ENCODE measurements around the gene GUCY1B1. TPM values are rescaled to one million over a fixed set of nuclear protein-coding genes. Genes with fewer than 3 reads are reported as not detected.
"Not testable (repeated sequence)": the region's sequence is repeated elsewhere in the genome, so short reads cannot be mapped to it uniquely, and the experiment has no call there.

Gene GUCY1B1
- total and polyA plus RNA-seq, 2 donors (not counting 1 experiment from before 2014, with no cell fraction given) = 37.8 to 38.1 TPM

- no peak overlapping the region for H3K4me3 ChIP-seq (replicated peaks in 1 of 4; ENCODE audit: control extremely low read depth in 1 of 4, insufficient read depth in 1 of 4, low read depth in 3 of 4, low read length in 4 of 4)
- H3K27me3 ChIP-seq (ENCODE audit: control insufficient read depth, insufficient read depth, low read length) = no peaks in the 10 kb centered on the region
- no peaks in the 10 kb centered on the region for H3K36me3 ChIP-seq (ENCODE audit: control insufficient read depth, insufficient read depth, low read length)
- TF ChIP-seq EZH2 (IDR thresholded peaks at IDR 0.05; ENCODE audit: low read length, missing control alignments) (no peak), CTCF (conservative IDR thresholded peaks at IDR 0.05 in 1 of 2, IDR thresholded peaks at IDR 0.05 in 1 of 2; ENCODE audit: low read depth in 1 of 2, low read length in 2 of 2) (peak; percentile 21 to 61)
- peak; percentile 24 to 86 for DNase-seq (ENCODE audit: low read depth in 2 of 2)
- H3K9me3 ChIP-seq (ENCODE audit: control insufficient read depth, insufficient read depth, low read depth, low read length) = no peaks in the 10 kb centered on the region
- H4K20me1 ChIP-seq (ENCODE audit: control insufficient read depth, extremely low read depth, insufficient read depth, low read length) = no peaks in the 10 kb centered on the region
- no peaks in the 10 kb centered on the region for H3K79me2 ChIP-seq (ENCODE audit: control insufficient read depth, insufficient read depth, low read length)
- H3K4me1 ChIP-seq (ENCODE audit: control insufficient read depth, extremely low read depth, insufficient read depth, low read length) = no peaks in the 10 kb centered on the region
- H3K27ac ChIP-seq (ENCODE audit: insufficient read depth, low read length) = no peak overlapping the region
- H3K9ac ChIP-seq (ENCODE audit: insufficient read depth, low read length) = no peak overlapping the region
- H2AFZ ChIP-seq (ENCODE audit: low read length) = no peak overlapping the region
- H3K4me2 ChIP-seq (ENCODE audit: extremely low read depth, insufficient read depth, low read length) = no peak overlapping the region
Measured at GRCh38 chr4:155795991-155796390, 37.2 kb downstream of the GUCY1B1 start.

- not testable (repeated sequence) for H3K4me3 ChIP-seq (replicated peaks in 1 of 4; ENCODE audit: control extremely low read depth in 1 of 4, insufficient read depth in 1 of 4, low read depth in 3 of 4, low read length in 4 of 4); DNase-seq (ENCODE audit: low read depth in 2 of 2); H3K9me3 ChIP-seq (ENCODE audit: control insufficient read depth, insufficient read depth, low read depth, low read length); H3K36me3 ChIP-seq (ENCODE audit: control insufficient read depth, insufficient read depth, low read length); H3K4me2 ChIP-seq (ENCODE audit: extremely low read depth, insufficient read depth, low read length); H3K27me3 ChIP-seq (ENCODE audit: control insufficient read depth, insufficient read depth, low read length); H3K9ac ChIP-seq (ENCODE audit: insufficient read depth, low read length); H3K27ac ChIP-seq (ENCODE audit: insufficient read depth, low read length); H3K79me2 ChIP-seq (ENCODE audit: control insufficient read depth, insufficient read depth, low read length); H4K20me1 ChIP-seq (ENCODE audit: control insufficient read depth, extremely low read depth, insufficient read depth, low read length); H2AFZ ChIP-seq (ENCODE audit: low read length); H3K4me1 ChIP-seq (ENCODE audit: control insufficient read depth, extremely low read depth, insufficient read depth, low read length)
Measured at GRCh38 chr4:155797581-155797980, 38.8 kb downstream of the GUCY1B1 start.

- TF ChIP-seq EZH2 (IDR thresholded peaks at IDR 0.05; ENCODE audit: low read length, missing control alignments) (no peak), CTCF (conservative IDR thresholded peaks at IDR 0.05 in 1 of 2, IDR thresholded peaks at IDR 0.05 in 1 of 2; ENCODE audit: low read depth in 1 of 2, low read length in 2 of 2) (no peak)
- Histone ChIP-seq H3K79me2 (ENCODE audit: control insufficient read depth, insufficient read depth, low read length) (no peaks in the 10 kb centered on the region), H3K9me3 (ENCODE audit: control insufficient read depth, insufficient read depth, low read depth, low read length) (no peaks in the 10 kb centered on the region), H3K4me3 (replicated peaks in 1 of 4; ENCODE audit: control extremely low read depth in 1 of 4, insufficient read depth in 1 of 4, low read depth in 3 of 4, low read length in 4 of 4) (no peak overlapping the region), H3K27me3 (ENCODE audit: control insufficient read depth, insufficient read depth, low read length) (no peaks in the 10 kb centered on the region), H2AFZ (ENCODE audit: low read length) (peak overlapping the region; percentile 35), H3K9ac (ENCODE audit: insufficient read depth, low read length) (no peak overlapping the region), H3K4me2 (ENCODE audit: extremely low read depth, insufficient read depth, low read length) (peak overlapping the region; percentile 8), H3K4me1 (ENCODE audit: control insufficient read depth, extremely low read depth, insufficient read depth, low read length) (peaks cover 2% of the 10 kb centered on the region), H3K27ac (ENCODE audit: insufficient read depth, low read length) (no peak overlapping the region), H3K36me3 (ENCODE audit: control insufficient read depth, insufficient read depth, low read length) (no peaks in the 10 kb centered on the region), H4K20me1 (ENCODE audit: control insufficient read depth, extremely low read depth, insufficient read depth, low read length) (no peaks in the 10 kb centered on the region)
- DNase-seq (ENCODE audit: low read depth in 2 of 2) = peak; percentile 47 to 56
Measured at GRCh38 chr4:155799116-155799793, 40.4 kb downstream of the GUCY1B1 start.

Data from fibroblast of lung (primary cell).